Uterus (tissue), 4 donors: ENCODE data around the gene DUSP19. TPM values are rescaled to one million over a fixed set of nuclear protein-coding genes. Genes with fewer than 3 reads are reported as not detected.
A peak's percentile ranks its signal among the peaks of the same experiment; 100 is the strongest.

Experiments
- DNase-seq, 2 donors: peaks; one replicate each; pipeline ENCODE4 v3.0.0-alpha.2; 2019 to 2020
- H3K27ac ChIP-seq, 2 donors: fragments of 200-600 bp; sonication (generic); 1 replicate in 1 of 2; 2 replicates in 1 of 2; pipeline ENCODE4 v1.5.1; 2016 to 2018
- H3K27me3 ChIP-seq, 2 donors: fragments of 200-600 bp; sonication (generic); one replicate each; pipeline ENCODE4 v1.5.1; 2018 to 2019; ENCODE audit warnings: control low read depth in 1 of 2
- H3K36me3 ChIP-seq, 2 donors: fragments of 200-600 bp; sonication (generic); one replicate each; pipeline ENCODE4 v1.5.1; 2019; ENCODE audit warnings: control low read depth in 1 of 2
- H3K4me1 ChIP-seq, 2 donors: fragments of 200-600 bp; sonication (generic); one replicate each; pipeline ENCODE4 v1.5.1; 2018 to 2019; ENCODE audit warnings: control low read depth in 1 of 2
- H3K4me3 ChIP-seq, 2 donors: fragments of 200-600 bp; sonication (generic); 1 replicate in 1 of 2; 2 replicates in 1 of 2; pipeline ENCODE4 v1.5.1; 2018 to 2019; ENCODE audit warnings: mild to moderate bottlenecking in 1 of 2
- H3K9me3 ChIP-seq, 2 donors: fragments of 200-600 bp; sonication (generic); one replicate each; pipeline ENCODE4 v1.5.1; 2019; ENCODE audit warnings: control low read depth in 1 of 2
- POLR2A ChIP-seq, 2 donors: fragments of 450-650 bp; IDR thresholded peaks; one replicate each; pipeline ENCODE4 v1.6.1; 2016; ENCODE audit warnings: antibody characterized with exemption in 2 of 2, mild to moderate bottlenecking in 1 of 2, moderate library complexity in 1 of 2
- intact Hi-C: fragments of 100-400 bp; cut with DNase I; formaldehyde crosslinking; loops from one replicate; pipeline ENCODE4 v1.15.1; 2023; ENCODE audit warnings: low total_unique reads
- total RNA-seq, 4 donors: library from RNA; depleted of rRNA in 3 of 4; stranded (reverse); fragments of >200 nt in 3 of 4; gene quantifications; one replicate each; pipeline versions ENCODE4 v1.1.0 to v1.2.4, GENCODE V29; 2014 to 2023
- TF ChIP-seq, protein P1 (sequence below), 4 experiments: fragments of 200-600 bp in 2 of 4; fragments of 450-650 bp in 2 of 4; sonication (generic) in 2 of 4; IDR thresholded peaks; one replicate each; pipeline ENCODE4 v1.5.1; 2016 to 2019; ENCODE audit warnings: antibody characterized with exemption in 4 of 4, mild to moderate bottlenecking in 2 of 4, moderate library complexity in 1 of 4
- donor health status: DM: yes; HTN: yes; CAD: no.

The DUSP19 gene
- total RNA-seq, 4 donors from 2014 or later = 0.29 to 12.4 (median 3.3) TPM

DNA sequence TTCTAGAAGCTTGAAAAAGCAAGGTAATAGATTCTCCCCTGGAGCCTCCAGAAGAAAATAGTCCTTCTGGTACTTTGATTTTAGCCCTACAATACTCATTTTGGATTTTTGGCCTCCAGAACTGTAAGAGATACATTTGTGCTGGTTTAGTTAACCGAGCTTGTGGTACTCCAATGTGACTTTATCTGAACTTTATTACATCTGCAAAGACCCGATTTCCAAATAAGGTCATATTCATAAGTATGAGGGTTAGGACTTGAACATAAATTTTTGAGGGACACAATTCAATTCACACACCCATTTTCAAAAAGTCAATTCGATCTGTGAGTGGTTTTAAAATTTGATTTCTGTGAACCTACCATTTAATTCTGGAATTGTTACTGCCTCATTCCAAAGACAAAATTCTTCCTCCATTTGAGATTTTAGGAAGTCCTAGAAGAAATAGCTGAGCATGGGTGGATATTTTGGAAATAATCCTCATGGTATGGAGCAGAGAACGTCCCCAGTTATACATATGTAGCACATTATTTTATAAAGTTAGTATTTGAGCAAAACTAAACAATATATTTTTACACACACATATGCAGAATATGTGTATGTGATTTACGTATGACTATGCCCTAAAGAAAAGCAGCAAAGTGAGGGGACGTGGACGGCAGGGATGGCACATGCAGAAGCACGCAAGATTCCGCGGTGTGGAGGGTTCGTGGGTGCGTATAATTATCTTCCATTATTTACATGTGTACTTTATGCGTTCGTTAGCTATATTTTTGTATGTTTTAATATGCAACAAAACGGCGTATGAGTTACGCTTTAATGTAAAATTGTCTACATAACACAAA is 44.8 kb downstream of the DUSP19 start:
- intact Hi-C loops = no loop called here
- TF ChIP-seq, protein P1, sequence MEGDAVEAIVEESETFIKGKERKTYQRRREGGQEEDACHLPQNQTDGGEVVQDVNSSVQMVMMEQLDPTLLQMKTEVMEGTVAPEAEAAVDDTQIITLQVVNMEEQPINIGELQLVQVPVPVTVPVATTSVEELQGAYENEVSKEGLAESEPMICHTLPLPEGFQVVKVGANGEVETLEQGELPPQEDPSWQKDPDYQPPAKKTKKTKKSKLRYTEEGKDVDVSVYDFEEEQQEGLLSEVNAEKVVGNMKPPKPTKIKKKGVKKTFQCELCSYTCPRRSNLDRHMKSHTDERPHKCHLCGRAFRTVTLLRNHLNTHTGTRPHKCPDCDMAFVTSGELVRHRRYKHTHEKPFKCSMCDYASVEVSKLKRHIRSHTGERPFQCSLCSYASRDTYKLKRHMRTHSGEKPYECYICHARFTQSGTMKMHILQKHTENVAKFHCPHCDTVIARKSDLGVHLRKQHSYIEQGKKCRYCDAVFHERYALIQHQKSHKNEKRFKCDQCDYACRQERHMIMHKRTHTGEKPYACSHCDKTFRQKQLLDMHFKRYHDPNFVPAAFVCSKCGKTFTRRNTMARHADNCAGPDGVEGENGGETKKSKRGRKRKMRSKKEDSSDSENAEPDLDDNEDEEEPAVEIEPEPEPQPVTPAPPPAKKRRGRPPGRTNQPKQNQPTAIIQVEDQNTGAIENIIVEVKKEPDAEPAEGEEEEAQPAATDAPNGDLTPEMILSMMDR (IDR thresholded peaks at IDR 0.05) = no peak
- no peak for TF ChIP-seq POLR2A (IDR thresholded peaks at IDR 0.05)

DNA sequence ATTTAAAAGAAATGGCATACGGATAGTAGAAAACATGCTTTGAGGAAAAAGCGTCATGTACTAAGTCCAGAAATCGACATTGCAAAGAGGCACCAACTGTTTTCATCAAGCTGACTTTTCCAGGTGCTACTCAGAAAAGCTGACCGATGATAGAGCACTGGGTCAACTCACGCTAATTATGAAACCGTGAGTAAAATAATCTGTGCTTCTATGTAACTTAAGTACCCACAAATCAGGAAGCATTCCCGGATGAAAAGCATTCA is 45.3 kb downstream of the DUSP19 start:
- Histone ChIP-seq H3K27ac (peak overlapping the region; percentile 84 to 93), H3K4me1 (no peaks in the 10 kb centered on the region), H3K36me3 (no peaks in the 10 kb centered on the region), H3K9me3 (no peaks in the 10 kb centered on the region), H3K4me3 (peak overlapping the region; percentile 77 to 79), H3K27me3 (no peaks in the 10 kb centered on the region)
- TF ChIP-seq, protein P1 (IDR thresholded peaks at IDR 0.05) = no peak
- TF ChIP-seq POLR2A (IDR thresholded peaks at IDR 0.05) = peak in 1 of 2 donors; percentile 32
- DNase-seq = no peak
- intact Hi-C loops = no loop called here

More for the DNA sequence above, 44.8 kb downstream of the DUSP19 start:
- Histone ChIP-seq H3K27me3 (no peaks in the 10 kb centered on the region), H3K27ac (peak overlapping the region; percentile 84 to 93), H3K36me3 (no peaks in the 10 kb centered on the region), H3K9me3 (no peaks in the 10 kb centered on the region), H3K4me3 (peak overlapping the region; percentile 77 to 79), H3K4me1 (no peaks in the 10 kb centered on the region)
- DNase-seq = no peak

DNA sequence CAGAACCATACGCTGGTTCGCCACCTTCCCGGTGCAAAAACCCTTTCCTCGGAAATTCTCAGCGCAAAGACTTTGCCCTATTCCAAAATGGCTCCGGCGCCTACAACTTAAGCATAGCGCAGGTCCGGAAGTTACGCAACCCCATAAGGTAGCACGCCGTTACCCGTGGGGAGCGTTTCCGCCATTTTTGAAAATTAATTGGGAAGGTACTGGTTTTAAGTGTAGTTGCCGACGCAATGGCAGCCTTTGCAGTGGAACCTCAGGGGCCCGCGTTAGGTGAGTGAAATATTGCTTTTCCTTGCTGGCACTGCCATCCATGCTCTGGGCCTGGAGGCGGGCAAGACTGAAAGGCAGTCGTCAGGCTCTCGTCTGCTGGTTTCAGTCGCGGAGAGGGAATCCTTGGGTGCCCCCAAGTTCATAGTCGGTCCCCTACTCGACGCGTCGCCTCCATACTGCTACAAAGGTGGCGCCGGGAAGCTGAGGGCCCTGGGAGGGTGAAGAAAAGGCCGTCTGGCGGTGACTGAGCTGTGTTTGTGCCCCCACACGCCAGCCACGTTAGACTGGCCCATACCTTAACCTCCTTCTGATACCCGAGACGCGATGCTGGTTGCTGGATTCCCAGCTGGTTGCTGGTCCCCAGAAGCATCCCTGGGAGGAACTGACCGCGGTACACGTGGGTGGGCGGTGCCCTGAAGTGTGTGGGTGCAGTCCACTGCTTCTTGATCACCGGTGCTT is 45.8 kb downstream of the DUSP19 start, which contains the start of gene NUP35:
Gene NUP35 (plus strand): TSS at position 222 of the 735 bp plus-strand sequence. CDS start 15 bp downstream, at position 237.
- Histone ChIP-seq H3K27ac (peak within 1 kb of the TSS; percentile 84 to 93), H3K27me3 (no peaks in the 10 kb centered on the region), H3K36me3 (no peaks in the 10 kb centered on the region), H3K9me3 (no peaks in the 10 kb centered on the region), H3K4me3 (peak within 1 kb of the TSS; percentile 77 to 79), H3K4me1 (no peaks in the 10 kb centered on the region)
- peak; percentile 88 to 91 for DNase-seq
- intact Hi-C loops = no loop called here
- TF ChIP-seq, protein P1 (IDR thresholded peaks at IDR 0.05) = no peak
- TF ChIP-seq POLR2A (IDR thresholded peaks at IDR 0.05) = peak in 1 of 2 donors; percentile 38

DNA sequence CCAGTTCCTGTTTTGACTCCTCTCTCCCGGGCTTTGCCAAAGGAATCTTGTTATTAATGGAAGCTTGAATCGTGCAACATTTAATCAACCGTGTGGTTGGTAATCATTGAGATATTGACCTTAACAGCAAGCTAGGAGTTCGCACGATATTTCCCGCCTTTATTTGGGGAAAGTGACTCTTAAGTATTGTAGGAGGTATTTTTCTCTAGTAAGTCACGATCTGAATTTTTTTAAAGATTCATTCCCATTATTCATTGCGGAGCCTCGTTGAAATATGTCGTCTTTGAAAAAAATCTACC is 46.4 kb downstream of the DUSP19 start:
- TF ChIP-seq POLR2A (IDR thresholded peaks at IDR 0.05) = no peak
- TF ChIP-seq, protein P1 (IDR thresholded peaks at IDR 0.05) = no peak

More for the DNA sequence above, 46.4 kb downstream of the DUSP19 start:
- DNase-seq = no peak
- H3K27me3 ChIP-seq = no peaks in the 10 kb centered on the region
- no peaks in the 10 kb centered on the region for H3K4me1 ChIP-seq
- intact Hi-C loops = no loop called here
- peak overlapping the region; percentile 77 to 79 for H3K4me3 ChIP-seq
- H3K36me3 ChIP-seq = no peaks in the 10 kb centered on the region
- H3K9me3 ChIP-seq = no peaks in the 10 kb centered on the region
- peak overlapping the region; percentile 84 to 93 for H3K27ac ChIP-seq
